Endometrium (tissue), 2 donors: ENCODE data around the gene URI1.

Source experiments
- FAIRE-seq: peaks from 2 replicates; lab custom pipeline; 2012; peaks lifted over from hg19 to GRCh38; lab: Jason Lieb, UNC
- donor health status: control.
- donor health status: control.

URI1 gene

DNA sequence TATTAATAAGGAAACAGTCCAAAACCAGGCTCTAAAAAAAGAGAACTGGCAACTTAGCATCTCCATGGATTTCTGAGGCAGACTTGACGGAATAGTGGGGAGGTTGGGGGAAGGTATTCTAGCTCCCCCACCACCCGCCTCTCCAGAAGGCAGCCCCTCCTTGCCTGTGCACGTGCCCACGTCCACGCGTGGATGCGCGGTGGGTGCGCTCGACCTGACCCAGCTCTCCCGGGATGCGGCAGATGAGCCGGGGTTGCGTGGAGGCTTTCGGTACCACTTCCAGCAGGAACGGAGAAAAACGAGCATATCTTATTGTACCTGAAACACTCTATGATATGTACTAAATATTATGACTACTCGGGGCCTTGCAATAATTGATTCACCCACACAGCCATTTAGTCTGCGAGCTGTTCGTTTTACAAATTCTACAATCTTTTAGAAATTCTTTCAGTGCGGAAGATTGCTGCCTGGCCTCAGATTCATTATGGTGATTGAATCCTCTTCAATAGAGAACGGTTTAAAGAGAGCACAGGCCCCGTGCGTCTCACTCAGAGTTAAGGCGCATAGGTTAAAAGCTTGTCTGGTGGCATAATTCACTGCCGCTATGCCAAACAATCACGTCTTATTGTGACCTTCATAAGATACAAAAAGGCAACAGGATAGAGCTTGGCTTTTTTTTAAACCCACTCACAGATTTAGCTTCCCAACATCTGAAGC is 117.9 kb downstream of the URI1 start:
- no peak for FAIRE-seq

DNA sequence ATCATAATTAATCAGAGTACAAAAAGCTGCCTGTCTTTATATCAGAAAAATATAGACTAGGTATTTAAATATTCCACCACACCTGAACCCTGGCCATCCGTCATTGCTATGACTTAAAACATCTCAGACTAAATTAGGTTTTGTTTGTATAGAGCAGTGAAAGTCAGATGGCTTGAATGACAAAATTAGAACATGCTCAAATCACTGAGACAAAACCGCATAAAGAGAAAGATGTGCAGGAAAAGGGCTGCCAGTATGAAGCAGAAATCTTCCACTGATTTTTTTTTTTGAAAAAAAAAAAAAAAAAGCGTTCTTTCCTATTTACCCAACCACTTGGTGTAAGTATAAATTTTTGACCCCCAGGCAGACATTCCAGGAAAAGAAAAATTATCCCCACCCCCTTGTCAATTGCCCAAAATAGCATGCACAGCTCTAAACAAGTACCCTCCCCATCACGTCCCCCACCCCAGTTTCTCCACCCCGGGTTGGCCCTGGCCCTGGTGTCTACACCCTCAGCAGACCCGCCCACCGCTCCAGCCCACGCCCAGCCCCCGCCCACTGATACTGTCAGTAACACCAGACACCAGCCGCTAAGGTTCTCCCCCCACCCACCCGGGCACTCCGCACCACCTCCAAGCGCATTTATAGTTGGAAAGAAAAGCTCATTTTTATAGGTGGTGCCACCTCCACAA is 118.6 kb downstream of the URI1 start:
- FAIRE-seq: no peak

DNA sequence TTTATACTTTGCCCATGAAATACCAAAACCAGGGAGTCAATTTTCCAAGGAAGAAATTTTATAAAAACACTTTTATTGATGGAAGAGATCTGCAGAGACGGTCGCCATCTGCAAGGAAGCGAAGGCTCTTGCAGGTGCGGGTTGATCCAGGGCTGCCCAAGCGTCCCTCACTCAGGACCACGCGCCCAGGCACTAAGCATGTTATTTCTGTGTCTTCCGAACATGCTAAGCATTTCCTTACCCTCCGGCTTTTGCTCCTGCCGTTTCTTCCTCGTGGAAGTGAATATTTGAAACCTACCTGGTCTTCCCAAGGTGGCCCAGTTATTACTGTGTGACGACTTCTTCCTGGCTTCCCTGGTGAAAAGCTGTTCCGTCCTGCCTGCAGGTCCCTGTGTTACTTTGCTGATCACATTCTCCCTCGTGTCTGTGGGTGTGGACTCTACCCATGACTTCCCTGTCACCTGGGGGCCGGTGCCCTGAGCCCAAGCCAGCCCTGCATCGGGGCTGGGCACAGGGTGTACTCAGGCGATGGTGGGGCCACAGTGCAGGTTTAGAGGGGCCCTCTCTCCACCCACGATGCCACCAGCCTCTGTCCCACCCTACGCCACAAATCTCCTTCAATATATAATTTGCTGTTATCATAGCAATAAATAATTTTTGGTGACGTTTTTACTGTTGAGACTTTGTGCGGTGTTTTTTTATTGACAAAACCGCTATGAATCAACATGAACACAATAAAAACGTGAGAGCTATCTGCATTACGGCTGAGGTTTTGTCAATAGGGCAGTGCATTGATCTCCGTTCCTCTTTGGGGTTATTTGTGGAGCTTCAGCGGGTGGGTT is 119.4 kb downstream of the URI1 start:
- no peak for FAIRE-seq

DNA sequence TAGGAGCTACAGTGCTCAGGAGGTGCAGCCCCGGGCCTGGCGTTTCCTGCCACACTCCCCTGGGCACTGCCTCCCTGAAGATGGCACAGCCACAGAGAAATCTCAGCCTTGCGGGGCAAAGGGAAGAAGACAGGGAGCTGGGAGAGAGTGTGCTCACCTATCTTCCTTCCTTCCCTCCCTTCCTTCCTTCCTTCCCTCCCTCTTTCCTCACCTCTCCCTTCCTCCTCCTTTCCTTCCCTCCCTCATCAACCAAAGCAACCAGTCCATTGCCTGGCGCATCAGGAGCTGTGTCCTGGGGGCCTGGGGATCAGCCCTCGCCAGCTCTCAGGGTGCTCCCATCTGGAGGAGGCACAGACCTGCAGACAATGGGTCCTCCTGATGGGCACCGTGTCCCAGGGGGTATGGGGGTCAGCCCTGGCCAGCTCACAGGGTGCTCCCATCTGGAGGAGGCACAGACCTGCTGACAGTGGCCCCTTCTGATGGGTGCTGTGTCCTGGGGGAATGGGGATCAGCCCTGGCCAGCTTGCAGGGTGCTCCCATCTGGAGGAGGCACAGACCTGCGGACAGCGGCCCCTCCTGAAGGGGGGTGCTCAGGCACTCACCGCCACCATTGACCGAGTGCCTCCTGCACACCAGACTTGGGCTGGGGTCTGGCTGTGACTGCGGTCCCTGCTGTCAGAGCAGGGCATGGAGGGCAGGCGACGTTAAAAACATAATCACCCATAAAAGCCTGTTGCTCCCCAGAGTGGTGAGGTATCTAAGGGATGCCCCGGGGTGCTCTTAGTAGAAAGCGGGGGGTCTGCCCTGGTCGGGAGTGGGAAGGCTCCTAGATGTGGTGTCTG is 120.2 kb downstream of the URI1 start:
- no peak for FAIRE-seq

DNA sequence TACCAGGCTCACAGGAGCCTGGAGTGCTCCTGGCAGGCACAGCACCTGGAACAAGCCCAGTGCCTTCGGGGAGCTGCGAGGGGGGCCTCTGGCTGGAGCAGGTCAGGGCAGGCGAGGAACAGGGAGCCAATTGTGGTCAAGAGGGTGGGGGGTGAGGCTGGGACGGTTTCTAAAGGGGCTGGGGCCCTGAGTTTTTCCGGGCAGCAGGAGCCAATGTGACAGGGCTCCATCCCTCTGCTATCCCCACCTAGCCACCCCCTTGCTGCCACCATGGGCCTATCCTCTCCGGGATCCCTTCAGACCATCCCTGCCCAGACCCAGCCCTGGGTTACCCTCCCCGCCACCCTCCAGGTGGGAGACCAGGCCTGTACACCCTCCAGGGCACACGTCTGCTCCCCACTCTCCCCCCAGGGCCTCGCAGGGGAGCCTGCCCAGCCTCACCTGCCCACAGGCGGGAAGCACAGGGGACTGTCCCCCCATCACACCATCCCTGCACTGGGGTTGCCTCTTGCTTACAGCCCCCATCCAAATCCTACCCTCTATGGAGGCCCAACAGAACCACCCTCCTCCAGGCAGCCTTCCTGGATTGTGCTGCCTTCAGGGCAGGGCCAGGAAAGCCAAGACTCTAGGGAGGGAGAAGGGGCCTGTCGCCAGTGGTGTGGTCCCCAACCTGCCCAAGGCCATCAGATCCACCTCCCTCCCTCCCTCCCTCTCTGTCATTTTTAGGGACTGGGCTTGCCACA is 121.0 kb downstream of the URI1 start:
- no peak for FAIRE-seq

DNA sequence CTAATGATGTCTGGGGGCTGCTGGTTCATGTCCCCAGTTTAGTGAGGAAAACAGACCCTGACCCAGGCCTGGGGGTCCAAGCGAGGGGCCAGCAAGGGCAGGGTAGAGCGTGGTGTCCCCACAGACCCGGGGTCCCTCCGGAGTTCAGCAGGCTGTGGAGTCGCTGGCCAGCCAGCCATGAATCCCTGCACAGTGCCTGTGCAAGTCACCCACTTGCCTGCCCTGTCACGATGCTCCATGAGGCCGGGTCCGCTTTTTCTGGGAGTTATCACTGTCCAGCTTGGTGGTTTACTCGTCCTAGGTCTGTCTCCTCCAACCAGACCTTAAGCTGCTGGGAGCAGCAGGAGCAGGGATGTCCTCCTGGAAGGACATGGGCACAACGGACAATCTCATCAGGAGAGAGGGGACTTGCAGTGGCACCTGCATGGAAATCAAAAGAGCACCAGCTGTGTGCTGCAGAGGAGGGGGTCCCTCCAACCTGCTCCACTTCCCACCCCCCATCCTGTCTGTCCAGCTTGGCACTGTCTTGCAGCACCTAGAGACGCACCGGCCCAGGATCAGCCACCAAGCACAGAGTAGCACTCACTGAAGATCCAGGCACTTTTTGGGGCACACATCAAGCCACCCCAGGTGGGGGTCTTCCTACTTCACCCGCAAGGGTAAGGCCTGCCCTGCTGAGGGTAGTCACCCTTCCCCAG is 121.8 kb downstream of the URI1 start:
- FAIRE-seq: no peak

DNA sequence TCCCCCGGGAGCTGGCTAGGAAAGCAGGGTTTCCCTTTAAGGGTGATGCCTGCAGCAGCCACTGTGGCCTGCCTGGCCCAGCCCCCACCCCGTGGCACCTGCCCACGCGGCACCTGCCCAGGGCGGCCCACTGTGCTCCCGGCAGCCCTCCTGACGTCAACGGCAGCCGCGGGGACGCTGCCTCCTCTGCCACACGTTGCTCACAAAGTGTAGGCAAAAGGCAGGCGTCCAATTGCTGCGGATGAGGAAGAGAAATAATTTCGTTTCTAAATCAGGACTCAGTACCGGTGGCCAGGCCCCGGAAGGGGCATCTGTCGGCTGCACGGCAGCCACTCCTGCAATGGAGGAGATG is 122.3 kb downstream of the URI1 start:
- no peak for FAIRE-seq

DNA sequence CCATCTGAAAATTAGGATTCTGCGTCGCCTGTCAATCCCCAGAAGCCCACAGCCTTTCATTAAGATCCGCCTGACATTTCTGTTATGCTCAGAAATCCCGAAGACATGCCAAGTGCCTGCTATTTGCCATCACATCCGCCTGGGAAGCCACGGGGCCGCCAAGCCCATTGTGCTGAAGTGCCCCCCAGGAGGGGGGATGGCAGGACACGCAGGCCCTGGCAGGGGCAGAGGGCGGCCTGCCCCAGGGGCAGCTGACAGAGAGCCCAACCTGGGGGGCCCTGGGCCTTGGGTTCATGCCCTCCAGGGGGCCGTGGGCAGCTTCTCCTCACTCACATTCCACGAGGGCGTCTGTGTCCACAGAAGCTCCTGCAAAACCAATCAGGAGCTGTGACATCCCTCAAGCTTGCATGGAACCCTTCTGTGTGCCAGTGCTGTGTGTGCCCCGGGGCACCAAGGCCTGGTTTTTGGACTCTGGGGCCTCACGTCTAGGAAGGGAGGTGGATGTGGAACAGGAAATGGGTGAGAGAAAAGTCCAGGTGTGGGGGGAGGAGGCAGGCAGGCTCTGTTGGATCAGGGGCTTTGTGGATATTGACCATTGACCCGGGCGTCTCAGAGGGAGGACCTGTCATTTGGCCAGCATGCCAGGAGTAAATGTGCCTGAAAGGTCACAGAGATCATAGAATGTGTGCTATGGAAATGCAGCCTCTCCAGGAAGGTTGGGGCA is 122.9 kb downstream of the URI1 start:
- no peak for FAIRE-seq

DNA sequence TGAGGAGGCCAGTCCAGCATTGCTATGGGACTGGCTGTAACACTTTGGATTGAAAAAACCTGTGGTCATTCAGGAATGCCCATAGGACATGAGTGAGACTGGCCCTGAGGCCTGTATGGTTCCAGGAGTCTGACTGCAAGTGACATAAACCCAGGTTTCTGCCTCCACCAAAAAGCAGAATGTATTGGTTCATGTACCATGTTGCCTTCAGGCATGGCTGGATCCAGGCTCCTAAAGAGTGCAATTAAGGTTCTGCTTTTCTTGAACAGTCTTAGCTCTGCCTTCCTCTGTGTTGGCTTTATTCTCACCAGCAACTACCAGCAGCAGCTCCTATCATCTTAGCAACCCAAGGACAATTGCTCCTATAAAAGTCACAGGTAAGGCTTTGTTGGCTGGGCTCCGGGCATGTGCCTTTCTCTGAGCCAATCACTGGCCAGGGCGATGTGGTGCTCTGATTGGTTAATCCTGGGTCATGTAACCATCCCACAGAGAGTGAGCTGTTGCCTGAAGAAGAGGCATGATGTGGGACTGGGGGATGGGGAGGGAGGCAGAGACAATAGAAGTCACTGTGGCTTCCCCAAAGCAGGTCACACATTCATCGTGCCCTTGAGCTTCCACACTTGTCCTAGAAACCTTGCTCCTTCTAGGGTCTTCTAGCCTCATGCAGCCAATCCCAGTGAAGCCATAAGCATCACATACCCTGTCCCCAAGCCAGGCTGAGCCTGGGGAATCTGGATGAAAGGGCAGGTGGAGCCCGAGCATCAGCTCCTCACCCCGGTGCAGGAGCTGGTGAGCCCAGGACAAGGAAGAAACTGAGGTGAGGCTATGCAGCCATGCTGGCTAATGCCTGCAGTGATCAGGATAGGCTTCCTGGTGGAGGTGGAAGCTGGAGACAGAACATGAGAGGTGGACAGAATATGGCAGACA is 123.9 kb downstream of the URI1 start:
- FAIRE-seq: no peak
